HepG2 (cell line): Measurements from ENCODE around the gene RBBP8NL. TPM values are rescaled to one million over a fixed set of nuclear protein-coding genes. Genes with fewer than 3 reads are reported as not detected.

Source experiments
- BCL3 ChIP-seq: sonication (generic); formaldehyde crosslinking; IDR thresholded peaks from 2 replicates; pipeline ENCODE4 v1.5.1; 2020; ENCODE audit warnings: mild to moderate bottlenecking, missing genetic modification reagents, moderate library complexity
- CENPT ChIP-seq: sonication (generic); formaldehyde crosslinking; IDR thresholded peaks from 2 replicates; pipeline ENCODE4 v1.8.0; 2022; ENCODE audit warnings: low read depth, mild to moderate bottlenecking, moderate library complexity, missing genetic modification reagents
- EZH2 ChIP-seq: conservative IDR thresholded peaks from 2 replicates; pipeline ENCODE4 v1.6.1; 2012; ENCODE audit warnings: mild to moderate bottlenecking, low read depth, low read length, moderate library complexity
- FOXA3 ChIP-seq: IDR thresholded peaks from 2 replicates; pipeline ENCODE4 v1.6.1; 2016; ENCODE audit warnings: missing genetic modification reagents, missing compliant biosample characterization
- ISX ChIP-seq: sonication (generic); formaldehyde crosslinking; conservative IDR thresholded peaks from 2 replicates; pipeline ENCODE4 v1.5.0; 2020; ENCODE audit warnings: missing genetic modification reagents
- KLF11 ChIP-seq: IDR thresholded peaks from 2 replicates; pipeline ENCODE4 v1.6.1; 2016; ENCODE audit warnings: missing compliant biosample characterization
- KLF6 ChIP-seq: IDR thresholded peaks from 2 replicates; pipeline ENCODE4 v1.8.0; 2016; ENCODE audit warnings: missing biosample characterization, missing genetic modification reagents
- NFKBIZ ChIP-seq: IDR thresholded peaks from 2 replicates; pipeline ENCODE4 v1.6.1; 2018; ENCODE audit warnings: missing genetic modification reagents, missing compliant biosample characterization
- RFXAP ChIP-seq: sonication (generic); formaldehyde crosslinking; IDR thresholded peaks from 2 replicates; pipeline ENCODE4 v1.4.0; 2020; ENCODE audit warnings: missing genetic modification reagents, borderline replicate concordance
- SIX4 ChIP-seq: sonication (generic); formaldehyde crosslinking; IDR thresholded peaks from 2 replicates; pipeline ENCODE4 v1.4.0; 2020; ENCODE audit warnings: missing genetic modification reagents
- SOX5 ChIP-seq: IDR thresholded peaks from 2 replicates; pipeline ENCODE4 v1.6.1; 2016; ENCODE audit warnings: borderline replicate concordance
- SRF ChIP-seq: IDR thresholded peaks from 2 replicates; pipeline ENCODE4 v1.6.1; 2011; ENCODE audit warnings: mild to moderate bottlenecking, low read depth, low read length, moderate library complexity
- TBL1XR1 ChIP-seq: fragments of 150-350 bp; IDR thresholded peaks from 2 replicates; pipeline ENCODE4 v1.6.1; 2014; ENCODE audit warnings: borderline replicate concordance, low read length; ENCODE audit not compliant: partially characterized antibody
- U2AF1 ChIP-seq: fragments of 200-400 bp; formaldehyde crosslinking; optimal IDR thresholded peaks from 2 replicates; pipeline ENCODE3; 2017; ENCODE audit warnings: mild to moderate bottlenecking, low read depth, low read length
- ZFAT ChIP-seq: sonication (generic); formaldehyde crosslinking; conservative IDR thresholded peaks from 2 replicates; pipeline ENCODE4 v1.8.1; 2023; ENCODE audit warnings: missing genetic modification reagents, inconsistent platforms
- ZMAT3 ChIP-seq: sonication (generic); formaldehyde crosslinking; conservative IDR thresholded peaks from 2 replicates; pipeline ENCODE4 v1.7.0; 2021; ENCODE audit warnings: missing genetic modification reagents
- ZNF292 ChIP-seq: sonication (generic); formaldehyde crosslinking; IDR thresholded peaks from 2 replicates; pipeline ENCODE4 v1.8.1; 2022; ENCODE audit warnings: mild to moderate bottlenecking, low read depth, missing genetic modification reagents, borderline replicate concordance
- ZNF598 ChIP-seq: sonication (generic); formaldehyde crosslinking; IDR thresholded peaks from 2 replicates; pipeline ENCODE4 v1.5.1; 2020; ENCODE audit warnings: mild to moderate bottlenecking, missing genetic modification reagents, borderline replicate concordance
- ZNF670 ChIP-seq: sonication (generic); formaldehyde crosslinking; IDR thresholded peaks from 2 replicates; pipeline ENCODE4 v1.8.0; 2022; ENCODE audit warnings: mild to moderate bottlenecking, missing genetic modification reagents, borderline replicate concordance
- ZNF781 ChIP-seq: sonication (generic); formaldehyde crosslinking; IDR thresholded peaks from 2 replicates; pipeline ENCODE4 v1.5.1; 2020; ENCODE audit warnings: borderline replicate concordance, mild to moderate bottlenecking, missing genetic modification reagents; ENCODE audit errors: not compliant biosample characterization
- ZSCAN25 ChIP-seq: sonication (generic); formaldehyde crosslinking; IDR thresholded peaks from 2 replicates; pipeline ENCODE4 v1.8.0; 2022; ENCODE audit warnings: mild to moderate bottlenecking, missing genetic modification reagents
- polyA plus RNA-seq, 8 experiments: library from polyadenylated mRNA; depleted of rRNA in 3 of 8; stranded (reverse) in 7 of 8; unstranded in 1 of 8; fragments of >200 nt; fragmentation: Illumina TruSeq in 4 of 8; extraction: Trizol in 4 of 8; gene quantifications; 2 replicates each; pipeline versions ENCODE4 v1.2.1 to v1.2.3, GENCODE V29; 2011 to 2016; ENCODE audit warnings: low read depth in 4 of 8, missing spikeins in 1 of 8, mixed read lengths in 1 of 8; ENCODE audit not compliant: insufficient read depth in 1 of 8
- total RNA-seq, 5 experiments: library from RNA; depleted of rRNA; stranded (reverse); fragments of >200 nt; fragmentation: Illumina TruSeq; extraction: Trizol; gene quantifications; 2 replicates each; pipeline ENCODE4 v1.2.3, GENCODE V29; 2016; ENCODE audit warnings: low read depth in 1 of 5
- TF ChIP-seq, protein P1 (sequence below): sonication (generic); formaldehyde crosslinking; IDR thresholded peaks from 2 replicates; pipeline ENCODE4 v1.5.0; 2020; ENCODE audit warnings: missing genetic modification reagents
- TF ChIP-seq, protein P2 (sequence below): sonication (generic); formaldehyde crosslinking; IDR thresholded peaks from 2 replicates; pipeline ENCODE4 v1.8.0; 2022; ENCODE audit warnings: missing genetic modification reagents, mild to moderate bottlenecking, inconsistent platforms, borderline replicate concordance
- TF ChIP-seq, protein P3 (sequence below): sonication (generic); formaldehyde crosslinking; IDR thresholded peaks from 2 replicates; pipeline ENCODE4 v1.5.1; 2020; ENCODE audit warnings: missing genetic modification reagents, mild to moderate bottlenecking, borderline replicate concordance

Gene RBBP8NL
- total and polyA plus RNA-seq, 2 of the 13 experiments (the other 11 are each of a cell fraction or from before 2014, with no cell fraction given), result 0.69 to 0.86 TPM

DNA sequence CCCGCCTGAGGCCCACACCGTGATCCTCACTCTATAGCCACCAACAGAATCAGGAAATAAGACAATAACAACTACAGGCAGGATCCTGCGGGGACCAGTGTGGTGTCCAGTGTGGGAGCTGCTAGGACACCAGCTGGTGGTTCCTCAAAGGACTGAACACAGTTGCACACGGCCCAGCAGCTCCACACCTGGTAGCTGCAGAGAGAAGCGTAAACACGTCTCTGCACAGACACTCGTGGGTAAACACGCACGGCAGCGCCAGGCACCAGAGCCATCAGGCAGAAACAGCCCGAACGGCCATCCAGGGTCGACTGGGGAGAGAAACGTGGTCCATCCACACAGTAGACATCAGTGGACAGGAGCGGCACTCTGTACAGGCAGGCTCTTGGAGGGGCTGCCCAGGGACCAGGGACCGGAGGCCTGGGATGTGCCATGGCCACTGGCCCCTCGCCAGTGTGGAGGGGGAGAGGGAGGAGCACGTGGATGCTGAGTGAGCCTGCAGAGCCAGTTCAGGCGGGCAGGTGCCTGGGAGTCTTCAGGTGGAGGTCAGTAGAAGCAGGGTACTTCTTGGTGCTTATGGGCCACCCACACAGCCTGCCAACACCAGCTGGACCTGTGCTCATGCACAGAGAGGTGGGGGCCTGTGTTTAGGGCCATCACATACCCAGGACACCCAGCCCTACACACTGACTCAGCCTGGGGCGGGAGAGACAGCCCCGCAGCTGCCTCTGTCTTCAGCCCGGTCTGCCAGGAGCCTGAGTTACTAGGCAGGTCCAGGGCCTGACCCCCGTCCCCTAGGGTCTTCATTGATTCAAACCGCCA, 52.8 kb downstream of the RBBP8NL start (continued):
- TF ChIP-seq EZH2 (no peak), SRF (no peak), RFXAP (no peak), ZMAT3 (CRISPR knock-in tag) (no peak), BCL3 (CRISPR knock-in tag) (no peak), ZNF781 (CRISPR knock-in tag) (no peak), ZFAT (no peak), ZNF598 (CRISPR knock-in tag) (peak; percentile 20; the same call in 1 of the 2 replicates), FOXA3 (CRISPR knock-in tag) (0 out of 2 replicates have a peak, but pooled peaks have one; percentile 23), ISX (CRISPR knock-in tag) (no peak), U2AF1 (no peak), NFKBIZ (no peak), ZNF670 (CRISPR knock-in tag) (no peak), ZSCAN25 (CRISPR knock-in tag) (peak; percentile 46; the same call in 1 of the 2 replicates), ZNF292 (CRISPR knock-in tag) (no peak), TBL1XR1 (no peak), KLF11 (CRISPR knock-in tag) (no peak), KLF6 (CRISPR knock-in tag) (no peak), SIX4 (no peak), SOX5 (no peak), CENPT (CRISPR knock-in tag) (no peak; the same call in 1 of the 2 replicates)
- TF ChIP-seq, protein P1, sequence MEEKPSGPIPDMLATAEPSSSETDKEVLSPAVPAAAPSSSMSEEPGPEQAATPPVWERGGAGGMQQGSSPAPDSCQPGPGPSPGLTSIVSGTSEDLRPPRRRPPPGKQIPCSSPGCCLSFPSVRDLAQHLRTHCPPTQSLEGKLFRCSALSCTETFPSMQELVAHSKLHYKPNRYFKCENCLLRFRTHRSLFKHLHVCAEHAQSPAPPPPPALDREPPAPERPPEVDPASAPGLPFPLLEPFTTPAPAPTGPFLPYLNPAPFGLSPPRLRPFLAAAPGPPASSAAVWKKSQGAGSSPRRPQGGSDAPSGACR (CRISPR knock-in tag), result no peak
- TF ChIP-seq, protein P2, sequence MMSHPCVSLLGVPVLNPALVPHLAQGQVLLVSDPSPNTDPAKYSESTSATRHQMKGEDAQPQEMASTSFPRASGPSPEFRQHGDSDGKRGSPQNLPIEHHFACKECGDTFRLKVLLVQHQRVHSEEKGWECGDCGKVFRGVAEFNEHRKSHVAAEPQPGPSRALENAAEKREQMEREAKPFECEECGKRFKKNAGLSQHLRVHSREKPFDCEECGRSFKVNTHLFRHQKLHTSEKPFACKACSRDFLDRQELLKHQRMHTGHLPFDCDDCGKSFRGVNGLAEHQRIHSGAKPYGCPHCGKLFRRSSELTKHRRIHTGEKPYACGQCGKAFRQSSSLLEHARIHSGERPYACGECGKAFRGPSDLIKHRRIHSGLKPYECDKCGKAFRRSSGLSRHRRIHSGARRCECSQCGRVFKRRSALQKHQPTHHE (CRISPR knock-in tag), result no peak
- TF ChIP-seq, protein P3, sequence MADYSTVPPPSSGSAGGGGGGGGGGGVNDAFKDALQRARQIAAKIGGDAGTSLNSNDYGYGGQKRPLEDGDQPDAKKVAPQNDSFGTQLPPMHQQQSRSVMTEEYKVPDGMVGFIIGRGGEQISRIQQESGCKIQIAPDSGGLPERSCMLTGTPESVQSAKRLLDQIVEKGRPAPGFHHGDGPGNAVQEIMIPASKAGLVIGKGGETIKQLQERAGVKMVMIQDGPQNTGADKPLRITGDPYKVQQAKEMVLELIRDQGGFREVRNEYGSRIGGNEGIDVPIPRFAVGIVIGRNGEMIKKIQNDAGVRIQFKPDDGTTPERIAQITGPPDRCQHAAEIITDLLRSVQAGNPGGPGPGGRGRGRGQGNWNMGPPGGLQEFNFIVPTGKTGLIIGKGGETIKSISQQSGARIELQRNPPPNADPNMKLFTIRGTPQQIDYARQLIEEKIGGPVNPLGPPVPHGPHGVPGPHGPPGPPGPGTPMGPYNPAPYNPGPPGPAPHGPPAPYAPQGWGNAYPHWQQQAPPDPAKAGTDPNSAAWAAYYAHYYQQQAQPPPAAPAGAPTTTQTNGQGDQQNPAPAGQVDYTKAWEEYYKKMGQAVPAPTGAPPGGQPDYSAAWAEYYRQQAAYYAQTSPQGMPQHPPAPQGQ (CRISPR knock-in tag), result no peak
